Measurements from ENCODE around the gene KIF26A.

KIF26A gene

GRCh38 chr14:104135904-104136471 lies 2.4 kb upstream of the KIF26A start:
- no peak for TF ChIP-seq ZNF274 (IDR thresholded peaks at IDR 0.05; ENCODE audit: low read depth, low read length)

GRCh38 chr14:104136472-104137296 lies 1.7 kb upstream of the KIF26A start:
- no peak for TF ChIP-seq ZNF274 (IDR thresholded peaks at IDR 0.05; ENCODE audit: low read depth, low read length)

More at GRCh38 chr14:104135904-104136471, 2.4 kb upstream of the KIF26A start:
- no peak overlapping the region for H3K4me3 ChIP-seq (ENCODE audit: low read length)

GRCh38 chr14:104137297-104138097 lies 890 bp upstream of the KIF26A start:
- TF ChIP-seq ZNF274 (IDR thresholded peaks at IDR 0.05; ENCODE audit: low read depth, low read length) = no peak
- H3K4me3 ChIP-seq (ENCODE audit: low read length) = no peak overlapping the region; the same call in 1 of the 2 replicates

More at GRCh38 chr14:104136472-104137296, 1.7 kb upstream of the KIF26A start:
- no peak overlapping the region for H3K4me3 ChIP-seq (ENCODE audit: low read length)

GRCh38 chr14:104138718-104139459 lies 502 bp downstream of the KIF26A start:
- TF ChIP-seq ZNF274 (IDR thresholded peaks at IDR 0.05; ENCODE audit: low read depth, low read length) = no peak
- no peak overlapping the region for H3K4me3 ChIP-seq (ENCODE audit: low read length)

GRCh38 chr14:104139460-104140212 lies 1.2 kb downstream of the KIF26A start:
- no peak overlapping the region for H3K4me3 ChIP-seq (ENCODE audit: low read length)

GRCh38 chr14:104140213-104140462 lies 1.8 kb downstream of the KIF26A start:
- no peak for TF ChIP-seq ZNF274 (IDR thresholded peaks at IDR 0.05; ENCODE audit: low read depth, low read length)
- no peak overlapping the region for H3K4me3 ChIP-seq (ENCODE audit: low read length)

More at GRCh38 chr14:104139460-104140212, 1.2 kb downstream of the KIF26A start:
- no peak for TF ChIP-seq ZNF274 (IDR thresholded peaks at IDR 0.05; ENCODE audit: low read depth, low read length)

- H3K4me3 ChIP-seq (ENCODE audit: low read length) = no peak overlapping the region
- no peak for TF ChIP-seq ZNF274 (IDR thresholded peaks at IDR 0.05; ENCODE audit: low read depth, low read length)
These were observed 2.3 kb downstream of the KIF26A start for GRCh38 chr14:104140463-104141331.

GRCh38 chr14:104141621-104142091 lies 3.3 kb downstream of the KIF26A start:
- TF ChIP-seq ZNF274 (IDR thresholded peaks at IDR 0.05; ENCODE audit: low read depth, low read length) = no peak
- no peak overlapping the region for H3K4me3 ChIP-seq (ENCODE audit: low read length)

- TF ChIP-seq ZNF274 (IDR thresholded peaks at IDR 0.05; ENCODE audit: low read depth, low read length) = no peak
- H3K4me3 ChIP-seq (ENCODE audit: low read length) = no peak overlapping the region
These were observed 4.0 kb downstream of the KIF26A start for GRCh38 chr14:104142136-104142945.

- no peak for TF ChIP-seq ZNF274 (IDR thresholded peaks at IDR 0.05; ENCODE audit: low read depth, low read length)
- no peak overlapping the region for H3K4me3 ChIP-seq (ENCODE audit: low read length)
These were observed 4.6 kb downstream of the KIF26A start for GRCh38 chr14:104142946-104143470.
